Pons (tissue), 1 donor: ENCODE measurements around the gene NPEPL1.
A peak's percentile ranks its signal among the peaks of the same experiment; 100 is the strongest.
"Not testable (repeated sequence)": the region's sequence is repeated elsewhere in the genome, so short reads cannot be mapped to it uniquely, and the experiment has no call there.

Experiments
- DNase-seq: peaks from one replicate; pipeline ENCODE4 v3.0.0-alpha.2; 2016; ENCODE audit warnings: low spot score

The NPEPL1 gene

GRCh38 chr20:58742668-58743566, 50.3 kb downstream of the NPEPL1 start:
- DNase-seq: no peak

- no peak for DNase-seq
Observed at GRCh38 chr20:58743929-58744534, 51.4 kb downstream of the NPEPL1 start.

GRCh38 chr20:58744836-58745235, 52.2 kb downstream of the NPEPL1 start:
- no peak for DNase-seq

DNA sequence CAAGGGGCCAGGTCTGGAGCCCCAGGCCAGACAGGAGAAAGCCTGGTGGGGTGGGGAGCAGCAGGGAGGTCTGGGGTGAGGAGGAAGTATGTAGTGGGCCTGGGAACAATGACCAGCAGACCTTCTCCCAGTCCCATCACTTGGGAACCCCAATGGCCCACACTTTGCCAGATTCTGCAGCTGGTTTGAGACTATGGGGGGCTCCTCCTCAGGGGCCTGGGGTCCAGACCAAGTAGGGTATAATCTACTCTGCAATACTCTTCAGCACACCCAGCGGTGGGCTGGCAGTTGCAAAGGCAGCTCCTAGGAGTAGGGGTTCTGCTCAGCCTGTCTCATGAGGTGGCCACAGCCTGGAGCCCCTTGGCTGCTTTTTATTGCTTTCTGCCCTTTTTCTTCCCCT, 52.8 kb downstream of the NPEPL1 start:
- DNase-seq: no peak

GRCh38 chr20:58746620-58747019, 54.0 kb downstream of the NPEPL1 start:
- no peak for DNase-seq

GRCh38 chr20:58747211-58747610, 54.6 kb downstream of the NPEPL1 start:
- DNase-seq: no peak

DNA sequence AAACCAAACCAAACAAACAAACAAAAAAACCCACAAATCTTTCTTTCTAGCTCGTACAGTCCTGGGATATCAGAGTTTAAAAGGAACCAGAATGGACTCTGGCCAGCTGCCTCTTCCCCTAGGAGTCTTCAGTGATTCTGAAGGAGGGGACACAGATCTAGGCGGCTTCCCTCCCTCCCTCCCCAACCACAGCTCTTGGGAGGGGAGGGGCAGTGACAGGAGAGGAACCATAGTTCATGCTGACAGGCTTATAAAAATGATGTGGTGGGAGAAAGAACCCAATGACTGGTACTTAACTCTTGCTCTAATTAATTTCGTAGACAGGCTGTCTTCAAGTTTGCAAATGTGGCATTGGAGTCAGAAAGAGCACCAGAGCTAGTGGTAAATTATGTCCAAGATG, 56.0 kb downstream of the NPEPL1 start:
- no peak for DNase-seq

- DNase-seq: no peak
Observed at GRCh38 chr20:58749098-58749769, 56.6 kb downstream of the NPEPL1 start.

DNA sequence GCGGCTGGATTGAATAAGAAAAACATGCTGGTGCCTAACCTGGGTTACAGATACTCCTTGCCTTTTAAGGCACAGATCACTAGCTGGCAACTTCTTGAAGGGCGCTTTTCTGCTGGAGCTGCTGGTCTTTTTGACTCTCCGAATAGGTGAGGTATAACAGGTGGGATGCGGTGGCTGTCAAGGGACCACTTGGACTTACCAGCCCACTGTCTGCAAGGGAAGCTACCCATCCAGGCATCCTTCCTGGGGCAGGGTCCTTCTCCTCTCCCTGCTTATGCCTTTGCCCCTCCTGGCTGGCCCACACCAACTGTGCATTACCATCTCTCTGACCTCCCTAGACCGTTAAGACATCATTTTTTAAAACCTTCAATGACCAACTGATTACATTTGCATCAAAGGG, 57.4 kb downstream of the NPEPL1 start:
- DNase-seq: no peak

GRCh38 chr20:58750706-58751105, 58.1 kb downstream of the NPEPL1 start:
- DNase-seq: not testable (repeated sequence)

DNA sequence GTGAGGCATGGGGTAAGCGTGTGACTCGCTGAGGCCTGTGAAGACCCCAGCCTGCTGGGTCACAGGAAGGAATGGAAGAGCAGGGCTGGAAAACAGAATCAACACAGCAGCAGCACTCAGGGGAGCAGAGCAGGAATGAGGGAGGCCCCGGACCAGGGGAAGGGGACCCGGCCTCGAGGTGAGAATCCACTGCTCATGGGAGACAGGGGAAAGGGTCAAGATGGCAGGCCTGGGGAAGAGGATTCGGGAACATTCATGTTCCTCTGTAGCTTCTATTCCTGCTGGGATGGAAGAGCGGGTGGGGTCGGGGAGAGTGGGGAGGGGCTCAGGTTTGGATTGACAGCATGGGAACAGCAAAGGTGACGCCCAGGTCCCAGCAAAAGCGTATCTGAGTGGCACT, 59.4 kb downstream of the NPEPL1 start:
- DNase-seq: no peak

DNA sequence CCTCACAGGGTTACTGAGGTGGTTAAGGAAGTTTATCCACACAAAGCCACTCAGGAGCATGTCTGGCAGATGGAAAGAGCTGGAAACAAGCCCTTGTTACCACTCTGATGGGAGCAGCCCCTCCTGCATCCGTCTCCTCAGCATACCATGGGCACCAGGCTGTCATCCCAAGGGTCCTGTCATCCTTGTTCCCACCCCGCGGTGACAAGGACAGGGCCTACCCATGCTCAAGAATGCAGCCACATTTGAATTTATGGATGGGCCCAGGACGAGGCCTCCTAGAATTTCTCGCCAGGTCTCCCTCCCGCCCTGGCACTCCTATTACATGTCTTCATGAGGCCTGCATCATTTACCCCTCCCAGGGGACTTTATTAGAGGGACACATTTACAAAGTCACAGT, 60.0 kb downstream of the NPEPL1 start:
- DNase-seq: no peak

DNA sequence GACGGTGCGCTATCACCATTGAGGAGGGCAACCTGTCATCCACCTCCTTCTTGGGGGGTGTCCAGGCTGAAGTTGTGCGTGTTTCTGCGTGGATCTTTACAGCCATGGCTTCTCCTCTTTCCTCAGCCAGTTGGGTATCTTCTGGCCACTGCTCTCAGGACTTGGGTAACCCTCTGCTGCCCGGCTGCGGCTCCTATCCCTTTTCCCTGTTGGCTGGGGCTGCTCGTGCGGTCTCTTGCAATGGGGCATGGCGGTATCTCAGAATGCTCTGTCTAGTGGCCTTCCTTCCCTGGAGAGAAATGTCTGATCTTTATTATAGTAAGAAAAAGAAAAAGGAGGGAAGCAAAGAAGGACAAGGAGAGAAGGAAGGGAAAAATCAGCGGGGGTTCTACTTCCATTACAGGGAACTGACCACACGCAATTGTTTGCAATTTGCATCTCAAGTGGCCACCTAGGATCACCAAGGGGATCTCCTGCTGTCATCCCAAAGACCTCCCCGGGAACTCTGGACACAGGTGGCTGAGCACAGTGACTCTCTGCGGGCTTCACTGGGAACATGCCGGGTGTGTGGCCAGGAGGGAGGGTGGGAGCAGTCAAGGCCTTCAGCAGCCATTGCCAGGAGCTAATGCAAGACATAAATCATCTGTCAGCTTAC, 60.8 kb downstream of the NPEPL1 start:
- DNase-seq: no peak

DNA sequence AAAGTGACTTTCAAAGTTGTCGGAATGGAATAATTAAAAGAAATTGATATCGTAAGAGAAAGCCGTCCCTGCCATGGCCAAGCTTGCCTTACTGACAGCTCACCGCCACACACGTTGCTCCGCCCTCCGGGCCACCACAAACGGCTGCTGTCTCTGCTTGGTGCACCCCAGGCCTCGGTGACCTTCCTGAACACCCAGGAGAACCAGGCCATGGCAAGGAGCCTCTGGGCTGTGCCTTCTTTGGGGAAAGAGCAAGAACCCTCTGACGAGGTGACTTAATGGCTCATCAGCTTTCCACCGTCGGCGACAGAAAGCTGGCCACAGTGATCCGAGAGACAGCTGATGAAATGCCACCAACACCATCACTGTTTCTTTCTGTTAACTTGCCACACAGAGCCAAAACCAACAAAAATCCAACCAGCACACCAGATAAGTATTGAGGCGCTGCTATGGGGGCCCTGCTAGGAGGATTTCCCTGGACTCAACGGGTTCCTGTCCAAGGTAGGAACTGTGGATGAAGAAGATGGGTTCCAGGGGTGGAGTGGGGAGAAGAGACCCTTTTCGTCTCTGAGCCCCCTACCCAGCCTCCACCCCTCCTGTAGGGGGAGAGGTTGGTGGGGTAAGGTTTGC, 61.4 kb downstream of the NPEPL1 start:
- no peak for DNase-seq

DNA sequence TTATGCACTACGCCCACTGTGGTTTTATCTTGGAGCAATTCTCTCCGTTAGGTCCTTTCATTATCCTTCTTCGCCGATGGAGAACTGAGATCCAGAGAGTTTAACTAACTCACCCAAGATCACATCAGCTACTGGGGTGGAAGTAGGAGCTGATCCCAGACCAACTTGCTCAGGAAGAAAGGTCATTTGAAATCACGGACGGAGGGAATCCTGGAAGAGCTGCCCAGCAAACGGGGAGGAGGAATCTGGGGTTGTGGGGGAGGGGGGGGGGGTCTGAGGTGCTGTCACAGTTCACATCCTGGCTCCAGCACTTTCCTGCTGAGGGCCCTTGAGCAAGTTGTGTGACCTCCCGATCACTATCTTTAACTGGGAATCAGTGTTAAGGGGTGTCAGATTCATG, 62.0 kb downstream of the NPEPL1 start:
- DNase-seq: no peak

DNA sequence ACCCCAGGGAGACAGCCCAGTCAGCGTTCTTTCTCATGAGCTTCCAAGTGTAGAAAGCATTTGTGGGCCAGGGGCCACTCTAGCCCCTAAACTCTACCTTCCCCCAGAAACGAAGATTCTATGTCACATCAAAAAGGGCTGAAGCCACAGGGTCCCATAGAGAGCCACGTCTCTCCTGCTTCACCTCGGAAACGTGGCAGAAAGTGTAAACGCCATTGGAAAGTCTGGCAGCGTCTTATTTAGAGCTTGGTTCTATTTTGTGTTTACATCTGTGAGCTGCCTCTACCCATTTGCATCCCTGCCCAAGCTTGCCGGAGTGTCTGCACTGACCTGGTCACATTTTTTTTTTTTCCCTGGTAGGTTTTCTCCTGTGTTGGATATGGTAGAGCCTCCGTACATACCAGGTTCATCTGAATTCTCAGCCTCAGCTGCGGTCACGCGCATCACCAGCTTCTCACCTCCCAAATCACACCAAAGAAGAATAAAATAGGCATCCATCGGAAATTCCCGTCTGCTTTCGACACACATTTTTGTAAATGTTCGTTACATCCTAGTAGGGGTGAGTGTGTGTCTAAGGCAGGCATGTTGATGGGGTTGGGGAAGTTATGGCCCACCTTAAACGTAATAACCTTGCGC, 62.6 kb downstream of the NPEPL1 start:
- DNase-seq: no peak

GRCh38 chr20:58755766-58756449, 63.3 kb downstream of the NPEPL1 start:
- DNase-seq: no peak

- no peak for DNase-seq
Observed at GRCh38 chr20:58756450-58756775, 63.8 kb downstream of the NPEPL1 start.

DNA sequence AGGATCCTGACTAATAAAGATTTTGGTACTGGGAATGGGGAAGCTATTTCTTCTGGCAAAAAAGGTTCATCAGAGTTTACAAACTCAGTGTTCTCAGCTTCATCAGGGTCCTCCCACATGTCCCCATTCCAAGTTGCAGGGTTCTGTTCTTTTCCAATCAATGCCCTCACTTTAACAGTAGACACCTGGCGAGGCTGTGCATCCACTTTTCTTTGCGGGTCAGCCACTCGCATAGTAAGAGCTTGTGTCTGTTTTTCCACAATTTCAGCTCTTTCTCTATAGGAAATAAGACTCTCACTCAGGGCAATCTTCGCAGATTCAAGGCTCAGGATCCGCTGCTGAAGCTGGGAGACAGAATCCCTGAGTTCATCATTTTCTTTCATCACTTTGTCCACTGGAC, 65.0 kb downstream of the NPEPL1 start:
- DNase-seq: not testable (repeated sequence)

- DNase-seq: no peak
Observed at GRCh38 chr20:58759947-58760346, 67.3 kb downstream of the NPEPL1 start.

DNA sequence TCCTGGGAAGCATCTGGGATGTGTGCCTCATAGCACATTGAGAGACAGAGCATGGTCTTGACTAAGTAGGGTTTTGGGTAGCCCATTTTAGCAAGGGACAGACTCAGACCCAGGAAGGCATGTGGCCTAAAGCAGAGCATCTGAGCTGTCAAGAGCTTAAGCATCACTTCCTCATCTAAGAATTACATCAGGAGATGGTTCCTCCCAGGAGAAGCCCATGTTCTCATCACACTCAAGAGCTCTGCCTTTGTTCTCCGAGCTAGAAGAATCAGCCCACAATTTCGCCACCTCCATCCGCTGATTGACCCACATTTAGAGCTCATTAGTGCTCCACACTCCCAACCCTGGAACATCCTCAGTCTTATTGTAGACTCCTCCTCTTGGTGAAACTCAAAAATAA, 68.3 kb downstream of the NPEPL1 start:
- DNase-seq: peak; percentile 3
